ENCODE results near the gene RASA4B. TPM values are rescaled to one million over a fixed set of nuclear protein-coding genes. Genes with fewer than 3 reads are reported as not detected.

The RASA4B gene
- total and polyA plus RNA-seq, 2 of the 4 experiments (the other 2 are of a cell fraction) = 1.8 to 7.7 TPM

- TF ChIP-seq CHD1 (IDR thresholded peaks at IDR 0.05; ENCODE audit: low read depth, low read length) = no peak
- TF ChIP-seq, protein P1, sequence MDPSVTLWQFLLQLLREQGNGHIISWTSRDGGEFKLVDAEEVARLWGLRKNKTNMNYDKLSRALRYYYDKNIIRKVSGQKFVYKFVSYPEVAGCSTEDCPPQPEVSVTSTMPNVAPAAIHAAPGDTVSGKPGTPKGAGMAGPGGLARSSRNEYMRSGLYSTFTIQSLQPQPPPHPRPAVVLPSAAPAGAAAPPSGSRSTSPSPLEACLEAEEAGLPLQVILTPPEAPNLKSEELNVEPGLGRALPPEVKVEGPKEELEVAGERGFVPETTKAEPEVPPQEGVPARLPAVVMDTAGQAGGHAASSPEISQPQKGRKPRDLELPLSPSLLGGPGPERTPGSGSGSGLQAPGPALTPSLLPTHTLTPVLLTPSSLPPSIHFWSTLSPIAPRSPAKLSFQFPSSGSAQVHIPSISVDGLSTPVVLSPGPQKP (IDR thresholded peaks at IDR 0.05; ENCODE audit: borderline replicate concordance, low read depth, low read length) = no peak
- no peak for TF ChIP-seq SMC3 (IDR thresholded peaks at IDR 0.05; ENCODE audit: low read depth, low read length)
- no peak for TF ChIP-seq BHLHE40 (IDR thresholded peaks at IDR 0.05; ENCODE audit: low read depth, low read length)
- TF ChIP-seq MAFK (IDR thresholded peaks at IDR 0.05; ENCODE audit: low read depth, low read length) = no peak
These were observed 72.5 kb downstream of the RASA4B start (continued) for GRCh38 chr7:102444961-102445673.
